ENCODE results near the gene PRKCH.

PRKCH gene

DNA sequence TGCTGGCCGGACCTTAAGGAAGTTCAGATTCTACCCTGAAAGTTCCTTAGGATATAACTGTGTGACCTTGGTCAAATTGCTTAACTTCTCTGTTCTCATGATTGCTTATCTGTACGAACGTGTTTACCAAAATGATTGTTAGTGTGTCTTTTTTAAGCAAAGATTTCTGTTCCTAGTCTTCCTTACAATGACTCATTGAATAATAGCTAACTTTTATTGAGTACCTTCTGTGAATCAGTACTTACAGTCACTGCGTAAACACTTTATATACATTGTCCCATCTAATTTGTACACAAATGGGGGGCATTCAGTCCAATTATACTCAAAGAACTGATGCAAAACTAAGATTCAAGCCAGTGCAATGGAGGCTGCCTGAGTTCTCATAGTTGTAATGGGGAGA, 36.0 kb upstream of the PRKCH start:
- Histone ChIP-seq H3K4me3 (replicated peaks; ENCODE audit: insufficient read depth, low read length) (no peak overlapping the region), H3K27ac (replicated peaks) (no peak overlapping the region), H3K27me3 (ENCODE audit: insufficient read depth, poor library complexity, severe bottlenecking) (peaks cover 37% of the 10 kb centered on the region)
- TF ChIP-seq GABPA (IDR thresholded peaks at IDR 0.05; ENCODE audit: low read depth) (no peak), REST (IDR thresholded peaks at IDR 0.05; ENCODE audit: insufficient replicate concordance, low read depth) (no peak), POLR2AphosphoS5 (IDR thresholded peaks at IDR 0.05; ENCODE audit: low read depth) (no peak), SPI1 (IDR thresholded peaks at IDR 0.05; ENCODE audit: borderline replicate concordance, low read depth) (no peak), CTCF (IDR thresholded peaks at IDR 0.05; ENCODE audit: insufficient read depth, low read length) (no peak)
- DNase-seq (ENCODE audit: low read depth in 1 of 2, low spot score in 1 of 2) = no peak

- no peak for DNase-seq (ENCODE audit: low read depth in 1 of 2, low spot score in 1 of 2)
- H3K4me3 ChIP-seq (replicated peaks; ENCODE audit: insufficient read depth, low read length) = no peak overlapping the region
- TF ChIP-seq GABPA (IDR thresholded peaks at IDR 0.05; ENCODE audit: low read depth) (no peak), CTCF (IDR thresholded peaks at IDR 0.05; ENCODE audit: insufficient read depth, low read length) (no peak), POLR2AphosphoS5 (IDR thresholded peaks at IDR 0.05; ENCODE audit: low read depth) (no peak), REST (IDR thresholded peaks at IDR 0.05; ENCODE audit: insufficient replicate concordance, low read depth) (no peak), SPI1 (IDR thresholded peaks at IDR 0.05; ENCODE audit: borderline replicate concordance, low read depth) (no peak)
Measured at GRCh38 chr14:61287196-61287595, 34.2 kb upstream of the PRKCH start.

DNA sequence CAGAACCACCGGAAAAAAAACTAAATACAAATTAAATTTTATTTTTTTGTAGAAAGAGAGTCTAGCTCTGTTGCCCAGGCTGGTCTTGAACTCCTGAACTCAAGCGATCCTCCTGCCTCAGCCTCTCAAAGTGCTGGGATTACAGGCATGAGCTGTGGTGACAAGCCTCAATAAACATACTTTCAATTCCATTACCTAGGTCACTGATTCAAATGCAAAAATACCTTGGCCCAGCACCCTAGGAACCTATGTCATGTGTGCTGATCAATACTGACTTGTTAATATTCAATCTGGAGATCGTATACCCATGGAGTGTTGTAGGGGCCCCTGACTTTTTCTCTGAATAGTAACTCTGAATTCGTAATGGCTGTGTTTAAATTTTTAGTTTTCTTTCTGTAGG, 33.2 kb upstream of the PRKCH start:
- Histone ChIP-seq H3K27me3 (ENCODE audit: insufficient read depth, poor library complexity, severe bottlenecking) (peaks cover 15% of the 10 kb centered on the region), H3K27ac (replicated peaks) (no peak overlapping the region), H3K4me3 (replicated peaks; ENCODE audit: insufficient read depth, low read length) (no peak overlapping the region)
- TF ChIP-seq GABPA (IDR thresholded peaks at IDR 0.05; ENCODE audit: low read depth) (no peak), CTCF (IDR thresholded peaks at IDR 0.05; ENCODE audit: insufficient read depth, low read length) (no peak), REST (IDR thresholded peaks at IDR 0.05; ENCODE audit: insufficient replicate concordance, low read depth) (no peak), POLR2AphosphoS5 (IDR thresholded peaks at IDR 0.05; ENCODE audit: low read depth) (no peak), SPI1 (IDR thresholded peaks at IDR 0.05; ENCODE audit: borderline replicate concordance, low read depth) (no peak)
- DNase-seq (ENCODE audit: low read depth in 1 of 2, low spot score in 1 of 2) = no peak

More at GRCh38 chr14:61287196-61287595, 34.2 kb upstream of the PRKCH start:
- no peak overlapping the region for H3K27ac ChIP-seq (replicated peaks)
- peaks cover 22% of the 10 kb centered on the region for H3K27me3 ChIP-seq (ENCODE audit: insufficient read depth, poor library complexity, severe bottlenecking)
